Glutamatergic neuron (in vitro differentiated cells): ENCODE data around the gene TRAPPC6A. TPM values are rescaled to one million over a fixed set of nuclear protein-coding genes. Genes with fewer than 3 reads are reported as not detected.

Experiments used
- DNase-seq: peaks from one replicate; pipeline ENCODE4 v3.0.0; 2022
- H3K27ac Mint-ChIP-seq: one replicate; pipeline ENCODE4 v1.8.0; 2020; ENCODE audit warnings: mild to moderate bottlenecking, mixed read lengths, inconsistent platforms; ENCODE audit not compliant: unreplicated experiment
- H3K27me3 Mint-ChIP-seq: one replicate; pipeline ENCODE4 v1.8.0; 2020; ENCODE audit warnings: mild to moderate bottlenecking, moderate library complexity, mixed read lengths, inconsistent platforms; ENCODE audit not compliant: unreplicated experiment
- H3K36me3 Mint-ChIP-seq: one replicate; pipeline ENCODE4 v1.8.0; 2020; ENCODE audit warnings: mild to moderate bottlenecking, mixed read lengths, inconsistent platforms; ENCODE audit not compliant: unreplicated experiment
- H3K4me1 Mint-ChIP-seq: one replicate; pipeline ENCODE4 v1.8.0; 2020; ENCODE audit warnings: mild to moderate bottlenecking, low read depth, mixed read lengths, inconsistent platforms; ENCODE audit not compliant: unreplicated experiment
- H3K4me3 Mint-ChIP-seq: one replicate; pipeline ENCODE4 v1.8.0; 2020; ENCODE audit warnings: mild to moderate bottlenecking, mixed read lengths, inconsistent platforms; ENCODE audit not compliant: unreplicated experiment
- H3K9me3 Mint-ChIP-seq: one replicate; pipeline ENCODE4 v1.8.0; 2020; ENCODE audit warnings: mild to moderate bottlenecking, moderate library complexity, mixed read lengths, inconsistent platforms; ENCODE audit not compliant: unreplicated experiment
- total RNA-seq: library from RNA; stranded (reverse); fragmentation: NEBNext Ultra II Directional; extraction: Animal tissue kit (Norgen Biotek cat#: 25700); gene quantifications from one replicate; pipeline ENCODE4 v1.2.1, GENCODE V29; 2021; ENCODE audit not compliant: unreplicated experiment
- TF ChIP-seq, protein P1 (sequence below): fragments of 200-600 bp; sonication (generic); IDR thresholded peaks from one replicate; pipeline ENCODE4 v1.5.0; 2021; ENCODE audit not compliant: partially characterized antibody, unreplicated experiment

Gene TRAPPC6A
- total RNA-seq, 1 donor from 2014 or later = 31.6 TPM

DNA sequence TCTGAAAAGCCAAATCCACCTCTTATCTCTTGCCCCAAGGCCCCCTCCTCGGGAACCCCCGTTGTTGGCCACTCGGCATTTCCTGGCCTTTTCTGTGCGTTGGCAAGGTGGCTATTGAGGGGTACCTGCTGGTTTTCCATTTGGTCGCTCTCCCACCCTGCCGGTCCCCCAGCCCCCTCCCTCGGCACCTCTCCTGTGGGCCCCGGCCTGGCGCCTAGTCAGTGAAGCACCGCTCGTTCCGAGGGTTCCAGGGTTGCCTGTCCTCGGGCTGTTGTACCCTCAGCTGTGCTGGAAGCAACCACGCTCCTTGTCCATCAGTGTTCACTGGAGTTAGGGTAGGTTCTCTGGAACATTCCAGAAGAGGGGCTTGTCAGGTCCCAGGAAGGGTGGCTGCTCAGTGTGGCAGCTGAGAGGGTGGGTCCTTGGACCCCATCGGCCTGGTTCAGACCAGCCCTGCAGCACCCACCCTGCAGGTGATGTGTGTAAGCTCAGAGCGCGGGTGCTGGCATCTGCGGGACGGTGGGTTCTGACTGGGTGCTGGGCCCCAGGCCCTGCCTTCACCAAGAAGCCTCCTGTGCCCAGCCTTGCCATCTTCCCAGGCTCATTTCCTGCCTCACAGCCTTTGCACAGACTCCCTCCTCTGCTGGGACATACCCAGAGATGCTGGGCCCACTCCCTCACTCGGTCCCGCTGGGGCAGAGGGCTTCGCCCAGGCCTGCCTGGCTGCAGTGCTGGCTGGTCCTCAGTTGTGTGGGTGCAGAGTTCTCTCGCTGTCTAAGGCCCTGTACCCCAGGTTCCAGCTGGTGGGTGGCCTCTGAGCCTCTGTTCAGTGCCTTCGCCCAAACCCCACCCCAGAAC is 38.5 kb downstream of the TRAPPC6A start:
- Mint-ChIP-seq H3K4me1 (peaks cover 29% of the 10 kb centered on the region), H3K9me3 (peaks cover 15% of the 10 kb centered on the region), H3K27ac (no peak overlapping the region), H3K36me3 (peaks cover 4% of the 10 kb centered on the region), H3K4me3 (no peak overlapping the region), H3K27me3 (peaks cover 2% of the 10 kb centered on the region)
- no peak for DNase-seq
- TF ChIP-seq, protein P1, sequence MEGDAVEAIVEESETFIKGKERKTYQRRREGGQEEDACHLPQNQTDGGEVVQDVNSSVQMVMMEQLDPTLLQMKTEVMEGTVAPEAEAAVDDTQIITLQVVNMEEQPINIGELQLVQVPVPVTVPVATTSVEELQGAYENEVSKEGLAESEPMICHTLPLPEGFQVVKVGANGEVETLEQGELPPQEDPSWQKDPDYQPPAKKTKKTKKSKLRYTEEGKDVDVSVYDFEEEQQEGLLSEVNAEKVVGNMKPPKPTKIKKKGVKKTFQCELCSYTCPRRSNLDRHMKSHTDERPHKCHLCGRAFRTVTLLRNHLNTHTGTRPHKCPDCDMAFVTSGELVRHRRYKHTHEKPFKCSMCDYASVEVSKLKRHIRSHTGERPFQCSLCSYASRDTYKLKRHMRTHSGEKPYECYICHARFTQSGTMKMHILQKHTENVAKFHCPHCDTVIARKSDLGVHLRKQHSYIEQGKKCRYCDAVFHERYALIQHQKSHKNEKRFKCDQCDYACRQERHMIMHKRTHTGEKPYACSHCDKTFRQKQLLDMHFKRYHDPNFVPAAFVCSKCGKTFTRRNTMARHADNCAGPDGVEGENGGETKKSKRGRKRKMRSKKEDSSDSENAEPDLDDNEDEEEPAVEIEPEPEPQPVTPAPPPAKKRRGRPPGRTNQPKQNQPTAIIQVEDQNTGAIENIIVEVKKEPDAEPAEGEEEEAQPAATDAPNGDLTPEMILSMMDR = no peak

DNA sequence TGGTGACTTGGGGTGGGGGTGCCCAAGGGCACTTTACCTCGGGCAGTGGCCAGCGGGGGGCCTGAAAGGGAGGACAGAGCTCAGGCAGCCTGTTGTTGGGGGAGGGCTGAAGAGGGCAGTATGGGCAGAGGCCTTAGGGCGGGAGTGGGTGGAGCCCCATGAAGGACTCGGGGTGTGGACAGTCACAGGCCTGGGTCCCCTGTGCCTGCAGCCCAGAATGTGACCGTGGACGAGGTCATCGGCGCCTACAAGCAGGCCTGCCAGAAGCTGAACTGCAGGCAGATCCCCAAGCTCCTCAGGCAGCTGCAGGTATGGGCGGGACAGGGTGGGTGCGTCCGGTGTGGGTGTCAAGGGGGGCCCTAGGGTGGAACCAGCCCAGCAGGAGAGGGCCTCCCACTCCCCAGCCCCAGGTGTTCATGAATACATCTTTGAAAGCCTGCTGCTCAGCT is 39.7 kb downstream of the TRAPPC6A start:
- TF ChIP-seq, protein P1 = no peak
- peaks cover 15% of the 10 kb centered on the region for H3K9me3 Mint-ChIP-seq
- peaks cover 2% of the 10 kb centered on the region for H3K27me3 Mint-ChIP-seq
- no peak overlapping the region for H3K4me3 Mint-ChIP-seq
- peak overlapping the region; percentile 41 for H3K27ac Mint-ChIP-seq
- peaks cover 4% of the 10 kb centered on the region for H3K36me3 Mint-ChIP-seq
- peaks cover 36% of the 10 kb centered on the region for H3K4me1 Mint-ChIP-seq
- DNase-seq = no peak

DNA sequence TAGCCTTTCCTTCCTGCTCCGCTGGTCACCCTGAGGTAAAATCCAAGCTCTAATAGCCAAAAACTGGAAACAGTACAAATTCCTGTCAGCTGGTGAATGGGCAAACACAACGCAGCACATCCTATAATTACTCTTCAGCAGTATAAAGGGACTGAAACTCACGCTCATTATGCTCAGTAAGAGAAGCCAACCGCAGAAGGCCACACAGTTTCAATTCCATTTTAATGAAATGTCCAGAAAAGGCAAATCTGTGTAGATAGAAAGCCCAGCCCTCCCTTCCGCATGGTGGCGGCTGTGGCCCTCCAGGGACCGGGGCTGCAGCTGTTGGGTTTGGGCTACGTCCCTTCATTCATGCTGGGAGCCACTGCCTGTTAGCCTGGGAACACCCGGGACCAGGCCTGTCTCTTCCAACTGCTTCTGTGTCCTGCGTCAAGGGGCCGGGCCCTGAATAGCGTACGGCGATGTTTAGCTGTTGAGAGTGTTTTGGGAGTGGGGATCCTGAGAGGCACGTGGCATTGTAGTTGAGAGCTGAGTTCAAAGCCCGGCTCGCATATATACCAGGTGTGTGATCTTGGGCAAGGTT is 40.8 kb downstream of the TRAPPC6A start:
- Mint-ChIP-seq H3K36me3 (peaks cover 4% of the 10 kb centered on the region), H3K9me3 (peaks cover 10% of the 10 kb centered on the region), H3K27ac (peak overlapping the region; percentile 94), H3K4me1 (peaks cover 30% of the 10 kb centered on the region), H3K27me3 (peaks cover 2% of the 10 kb centered on the region), H3K4me3 (peak overlapping the region; percentile 80)
- TF ChIP-seq, protein P1 = no peak
- no peak for DNase-seq

DNA sequence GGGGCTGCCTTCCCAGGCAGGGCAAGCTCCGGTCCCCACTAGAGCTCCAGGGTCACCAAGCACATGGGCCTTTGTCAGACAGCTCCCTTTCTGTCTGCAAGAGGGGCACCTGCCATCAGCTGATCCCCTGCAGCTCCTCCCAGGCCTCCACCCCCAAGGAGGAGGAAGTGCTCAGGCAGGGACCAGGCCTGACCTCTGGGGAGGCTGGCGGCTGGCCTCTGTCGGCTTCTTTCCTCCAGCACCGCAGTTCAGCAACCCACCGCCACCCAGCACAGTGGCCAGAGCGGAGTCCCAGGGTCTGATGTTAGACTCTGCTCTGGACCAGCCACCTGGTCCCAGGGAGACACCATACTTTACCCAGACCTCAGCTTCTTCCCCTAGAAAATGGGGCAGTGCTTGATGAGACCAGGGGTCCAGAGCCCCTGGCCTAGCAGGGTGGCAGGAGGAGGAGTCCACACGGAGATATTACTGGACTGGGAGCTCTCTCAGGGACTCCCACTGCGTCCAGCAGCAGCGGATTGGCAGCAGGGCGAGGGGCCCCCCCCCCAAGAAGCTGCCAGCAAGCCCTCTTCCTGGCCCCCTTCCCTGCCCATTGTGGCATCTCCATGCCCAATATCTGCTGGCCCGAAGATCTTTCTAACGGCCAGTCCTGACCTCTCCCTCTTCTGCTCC is 41.4 kb downstream of the TRAPPC6A start:
- Mint-ChIP-seq H3K36me3 (peaks cover 4% of the 10 kb centered on the region), H3K9me3 (peaks cover 10% of the 10 kb centered on the region), H3K27ac (peak overlapping the region; percentile 94), H3K4me1 (peaks cover 30% of the 10 kb centered on the region), H3K4me3 (peak overlapping the region; percentile 80), H3K27me3 (peaks cover 2% of the 10 kb centered on the region)
- peak; percentile 68 for DNase-seq
- TF ChIP-seq, protein P1 = no peak
